Pancreas (tissue), 10 donors: ENCODE measurements around the gene SOCS2. TPM values are rescaled to one million over a fixed set of nuclear protein-coding genes. Genes with fewer than 3 reads are reported as not detected.
A peak's percentile ranks its signal among the peaks of the same experiment; 100 is the strongest.

Experiments
- ATAC-seq, 4 donors: fragments of 200-7000 bp; cut with Tn5 transposase; one replicate each; pipeline versions ENCODE4 v1.8.0 to v1.9.1; 2020; ENCODE audit warnings: mild to moderate bottlenecking in 4 of 4, moderate library complexity in 4 of 4
- DNase-seq, 6 donors: peaks; one replicate each; pipeline ENCODE4 v3.0.0-alpha.2; 2020
- FAIRE-seq: peaks from 2 replicates; lab custom pipeline; 2012; peaks lifted over from hg19 to GRCh38; lab: Jason Lieb, UNC
- H3K27ac ChIP-seq, 4 donors: fragments of 200-600 bp; sonication (generic); 1 replicate in 3 of 4; 2 replicates in 1 of 4; pipeline versions ENCODE4 v1.5.0 to v1.8.0; 2020
- H3K27me3 ChIP-seq, 4 donors: fragments of 200-600 bp; one replicate each; pipeline ENCODE4 v1.8.0; 2021
- H3K36me3 ChIP-seq, 3 donors: fragments of 200-600 bp; sonication (generic) in 1 of 3; one replicate each; pipeline versions ENCODE4 v1.5.0 to v1.8.0; 2020 to 2021
- H3K4me1 ChIP-seq, 3 donors: fragments of 200-600 bp; one replicate each; pipeline ENCODE4 v1.8.0; 2021
- H3K4me3 ChIP-seq, 4 donors: fragments of 200-600 bp; sonication (generic) in 2 of 4; one replicate each; pipeline versions ENCODE4 v1.5.0 to v1.8.0; 2020 to 2021
- H3K9me3 ChIP-seq, 4 donors: fragments of 200-600 bp; one replicate each; pipeline ENCODE4 v1.8.0; 2021
- WGBS, 2 donors: extraction: QIAGEN DNeasy Blood & Tissue Kit; methylation state at CpG; one replicate each; pipeline ENCODE4 v1.1.7; 2013; 5-methylcytosine and 5-hydroxymethylcytosine counted together
- intact Hi-C, 3 donors: fragments of 100-400 bp; cut with DNase I; formaldehyde crosslinking; loops; one replicate each; pipeline versions ENCODE4 v1.11.1 to v1.14.2; 2022
- polyA plus RNA-seq, 2 donors: library from polyadenylated mRNA; stranded (reverse); fragments of 200-250 nt; gene quantifications; one replicate each; pipeline ENCODE4 v1.2.3, GENCODE V29; 2013
- total RNA-seq, 6 donors: library from RNA; stranded (reverse); fragmentation: NEBNext Ultra II Directional in 4 of 6; extraction: Animal tissue kit (Norgen Biotek cat#: 25700) in 4 of 6; gene quantifications; one replicate each; pipeline versions ENCODE4 v1.2.1 to v1.2.4, GENCODE V29; 2021 to 2023
- TF ChIP-seq, protein P1 (sequence below), 4 donors: fragments of 200-600 bp; sonication (generic) in 3 of 4; IDR thresholded peaks; one replicate each; pipeline versions ENCODE4 v1.5.0 to v1.8.0; 2021; ENCODE audit warnings: antibody characterized with exemption in 4 of 4
- donor health status: healthy with polysubstance abuse.
- donor health status: DM: no; HTN: no; CAD: no; lungs with moderate emphysema.
- donor health status: DM: no; HTN: no; CAD: no.
- donor health status: control.
- donor health status: control.
- donor health status: Bipolar disorder and iron deficiency.
- donor health status: DM: yes; HTN: yes; CAD: no.
- donor health status: DM: no; HTN: no; CAD: no.
- donor health status: DM: no; HTN: no; CAD: no.
- donor health status: DM: yes; HTN: yes; CAD: no.

Gene SOCS2
- total and polyA plus RNA-seq, 8 donors: 3.2 to 14.8 (median 5.6) TPM

DNA sequence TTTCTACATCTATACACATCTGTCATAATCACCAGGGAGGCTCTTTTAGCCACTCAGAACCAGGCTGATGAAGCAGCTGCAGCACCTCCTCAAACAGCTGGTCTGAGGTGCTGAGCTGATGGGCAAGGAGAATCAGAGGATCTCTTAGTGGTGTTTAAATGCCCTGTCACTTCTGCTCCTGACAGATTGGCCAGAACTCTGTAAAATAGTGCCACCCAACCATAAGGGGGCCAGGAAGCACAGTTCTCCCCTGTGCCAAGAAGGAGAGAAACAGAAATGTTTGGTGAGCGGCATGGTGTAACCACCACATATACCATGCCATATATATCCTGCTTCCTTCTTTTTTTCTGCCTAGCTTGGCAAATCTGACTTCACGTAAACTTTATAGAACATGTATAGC, 12.8 kb downstream of the SOCS2 start:
- DNase-seq: no peak
- FAIRE-seq: no peak
- H3K4me1 ChIP-seq: no peaks in the 10 kb centered on the region
- TF ChIP-seq, protein P1, sequence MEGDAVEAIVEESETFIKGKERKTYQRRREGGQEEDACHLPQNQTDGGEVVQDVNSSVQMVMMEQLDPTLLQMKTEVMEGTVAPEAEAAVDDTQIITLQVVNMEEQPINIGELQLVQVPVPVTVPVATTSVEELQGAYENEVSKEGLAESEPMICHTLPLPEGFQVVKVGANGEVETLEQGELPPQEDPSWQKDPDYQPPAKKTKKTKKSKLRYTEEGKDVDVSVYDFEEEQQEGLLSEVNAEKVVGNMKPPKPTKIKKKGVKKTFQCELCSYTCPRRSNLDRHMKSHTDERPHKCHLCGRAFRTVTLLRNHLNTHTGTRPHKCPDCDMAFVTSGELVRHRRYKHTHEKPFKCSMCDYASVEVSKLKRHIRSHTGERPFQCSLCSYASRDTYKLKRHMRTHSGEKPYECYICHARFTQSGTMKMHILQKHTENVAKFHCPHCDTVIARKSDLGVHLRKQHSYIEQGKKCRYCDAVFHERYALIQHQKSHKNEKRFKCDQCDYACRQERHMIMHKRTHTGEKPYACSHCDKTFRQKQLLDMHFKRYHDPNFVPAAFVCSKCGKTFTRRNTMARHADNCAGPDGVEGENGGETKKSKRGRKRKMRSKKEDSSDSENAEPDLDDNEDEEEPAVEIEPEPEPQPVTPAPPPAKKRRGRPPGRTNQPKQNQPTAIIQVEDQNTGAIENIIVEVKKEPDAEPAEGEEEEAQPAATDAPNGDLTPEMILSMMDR (IDR thresholded peaks at IDR 0.05): no peak
- no peaks in the 10 kb centered on the region for H3K27me3 ChIP-seq
- H3K36me3 ChIP-seq: no peaks in the 10 kb centered on the region
- no peaks in the 10 kb centered on the region for H3K9me3 ChIP-seq
- intact Hi-C loops: no loop called here
- H3K27ac ChIP-seq: no peak overlapping the region
- no peak overlapping the region for H3K4me3 ChIP-seq
- 95 to 96% methylated on average over 2 of the region's 2 CpGs for WGBS, 2 donors
- no peak for ATAC-seq

DNA sequence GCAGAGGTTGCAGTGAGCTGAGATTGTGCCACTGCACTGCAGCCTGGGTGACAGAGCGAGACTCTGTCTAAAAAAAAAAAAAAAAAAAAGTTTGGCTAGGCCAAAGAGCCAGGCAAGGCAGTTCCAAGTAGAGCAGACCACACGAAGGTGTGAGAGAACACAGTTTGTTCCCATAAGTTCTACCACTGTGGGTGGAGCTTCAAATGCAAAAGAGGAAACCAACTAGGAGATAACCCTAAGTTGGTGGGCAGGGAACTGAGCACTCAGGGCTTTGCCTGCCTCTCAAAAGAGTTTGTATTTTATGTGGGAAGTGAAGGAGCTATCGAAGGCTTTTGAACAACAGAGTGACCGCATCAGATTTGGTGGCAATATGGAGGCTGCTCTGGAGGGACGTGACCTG, 15.1 kb downstream of the SOCS2 start:
- intact Hi-C loops: no loop called here
- no peak overlapping the region for H3K27ac ChIP-seq
- FAIRE-seq: no peak
- 78 to 86% methylated on average over 4 to 5 of the region's 5 CpGs for WGBS, 2 donors
- H3K36me3 ChIP-seq: no peaks in the 10 kb centered on the region
- no peak overlapping the region for H3K4me3 ChIP-seq
- DNase-seq: no peak
- H3K4me1 ChIP-seq: peaks cover 0 to 6% (median 0%) of the 10 kb centered on the region in 3 donors
- no peaks in the 10 kb centered on the region for H3K9me3 ChIP-seq
- ATAC-seq: no peak
- no peaks in the 10 kb centered on the region for H3K27me3 ChIP-seq
- TF ChIP-seq, protein P1 (IDR thresholded peaks at IDR 0.05): no peak

DNA sequence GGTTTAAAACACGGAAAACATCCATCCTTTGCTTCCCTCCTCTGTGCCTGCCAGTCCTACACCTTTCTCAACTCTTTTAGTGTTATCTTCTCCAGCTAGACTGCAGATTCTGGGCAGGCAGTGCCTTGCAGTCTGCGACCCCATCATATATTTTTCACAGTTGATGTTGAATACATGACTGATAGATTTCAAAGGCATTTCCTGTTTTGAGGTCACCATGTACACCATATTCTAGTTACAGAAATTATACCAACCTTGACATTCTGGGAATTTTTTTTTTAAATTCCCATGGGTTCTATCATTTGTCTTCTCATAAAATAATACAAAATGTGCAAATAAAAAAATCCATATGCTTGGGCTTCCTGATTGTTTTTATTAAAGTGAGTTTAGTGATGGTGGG, 16.6 kb downstream of the SOCS2 start:
- ATAC-seq (no peak), DNase-seq (no peak), FAIRE-seq (no peak)
- Histone ChIP-seq H3K4me1 (peaks cover 0 to 6% (median 0%) of the 10 kb centered on the region in 3 donors), H3K9me3 (no peaks in the 10 kb centered on the region), H3K27ac (no peak overlapping the region), H3K36me3 (no peaks in the 10 kb centered on the region), H3K4me3 (no peak overlapping the region), H3K27me3 (no peaks in the 10 kb centered on the region)
- intact Hi-C loops: no loop called here
- TF ChIP-seq, protein P1 (IDR thresholded peaks at IDR 0.05): no peak
- WGBS, 2 donors: 71 to 78% methylated on average over 2 of the region's 2 CpGs

DNA sequence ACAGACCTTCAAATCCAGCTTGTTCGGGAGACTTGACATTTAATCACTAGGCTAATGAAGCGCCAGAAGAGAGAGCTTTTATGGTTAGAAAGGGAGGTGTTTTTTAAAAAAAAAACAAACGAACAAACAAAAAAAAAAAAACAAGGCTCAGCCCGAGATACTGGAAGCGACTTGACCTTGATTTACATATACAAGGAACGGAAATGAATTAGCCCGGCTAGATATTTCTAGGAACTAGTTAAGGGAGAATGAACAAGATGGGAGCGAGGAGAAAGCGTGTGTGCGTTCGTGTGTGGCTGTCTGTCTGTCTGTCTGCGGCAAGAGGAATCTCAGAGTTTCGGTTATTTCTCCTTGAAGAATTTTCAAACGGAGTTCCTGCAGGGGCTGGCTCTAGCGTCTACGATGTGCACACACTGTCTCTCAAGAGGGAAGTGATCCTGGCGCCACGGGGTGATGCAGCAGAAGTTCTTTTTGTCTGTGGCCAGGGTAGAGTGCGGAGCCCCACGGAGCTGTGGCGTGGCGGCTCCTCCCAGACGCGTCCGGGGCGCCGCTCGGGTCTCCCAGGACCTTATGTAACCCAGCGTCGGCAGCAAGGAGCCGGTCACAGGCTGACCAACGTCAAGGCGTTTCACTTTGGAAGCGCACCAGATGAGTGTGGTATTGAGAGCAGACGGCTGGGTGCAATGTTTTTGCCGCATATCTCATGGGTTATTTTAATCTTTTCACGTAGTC, 18.8 kb downstream of the SOCS2 start:
- no peaks in the 10 kb centered on the region for H3K36me3 ChIP-seq
- intact Hi-C loops: no loop called here
- WGBS, 2 donors: 2% methylated on average over 37 of the region's 37 CpGs

More for the DNA sequence above, 18.8 kb downstream of the SOCS2 start:
- peak overlapping the region in 2 of 4 donors; percentile 27 to 48 for H3K27ac ChIP-seq
- no peaks in the 10 kb centered on the region for H3K9me3 ChIP-seq
- no peaks in the 10 kb centered on the region for H3K27me3 ChIP-seq
- FAIRE-seq (peak; percentile 53), ATAC-seq (peak; percentile 81 to 91 (median 88)), DNase-seq (peak; percentile 45 to 67 (median 58))
- peak overlapping the region; percentile 2 to 53 (median 22) for H3K4me3 ChIP-seq
- peaks cover 0 to 6% (median 0%) of the 10 kb centered on the region in 3 donors for H3K4me1 ChIP-seq
- TF ChIP-seq, protein P1 (IDR thresholded peaks at IDR 0.05): no peak
